Measurements from ENCODE around the gene CACNA1C.
"Not testable (repeated sequence)": the region's sequence is repeated elsewhere in the genome, so short reads cannot be mapped to it uniquely, and the experiment has no call there.

CACNA1C gene

GRCh38 chr12:2074792-2075191, 22.0 kb downstream of the CACNA1C start:
- no peak for DNase-seq (ENCODE audit: low read depth in 4 of 4, low spot score in 1 of 4)

GRCh38 chr12:2075508-2076195, 22.9 kb downstream of the CACNA1C start:
- no peak for DNase-seq (ENCODE audit: low read depth in 4 of 4, low spot score in 1 of 4)

GRCh38 chr12:2076196-2076570, 23.4 kb downstream of the CACNA1C start:
- DNase-seq (ENCODE audit: low read depth in 4 of 4, low spot score in 1 of 4): no peak

GRCh38 chr12:2076728-2077127, 23.9 kb downstream of the CACNA1C start:
- DNase-seq (ENCODE audit: low read depth in 4 of 4, low spot score in 1 of 4): no peak

GRCh38 chr12:2080604-2081003, 27.8 kb downstream of the CACNA1C start:
- DNase-seq (ENCODE audit: low read depth in 4 of 4, low spot score in 1 of 4): no peak

- no peak for DNase-seq (ENCODE audit: low read depth in 4 of 4, low spot score in 1 of 4)
Observed at GRCh38 chr12:2082321-2082720, 29.5 kb downstream of the CACNA1C start.

- no peak for DNase-seq (ENCODE audit: low read depth in 4 of 4, low spot score in 1 of 4)
Observed at GRCh38 chr12:2083008-2083407, 30.2 kb downstream of the CACNA1C start.

- no peak for DNase-seq (ENCODE audit: low read depth in 4 of 4, low spot score in 1 of 4)
Observed at GRCh38 chr12:2083561-2083960, 30.8 kb downstream of the CACNA1C start.

- no peak for DNase-seq (ENCODE audit: low read depth in 4 of 4, low spot score in 1 of 4)
Observed at GRCh38 chr12:2084553-2085296, 31.9 kb downstream of the CACNA1C start.

- no peak for DNase-seq (ENCODE audit: low read depth in 4 of 4, low spot score in 1 of 4)
Observed at GRCh38 chr12:2092354-2092753, 39.6 kb downstream of the CACNA1C start.

- no peak for DNase-seq (ENCODE audit: low read depth in 4 of 4, low spot score in 1 of 4)
Observed at GRCh38 chr12:2092890-2093289, 40.1 kb downstream of the CACNA1C start.

GRCh38 chr12:2094597-2094996, 41.8 kb downstream of the CACNA1C start:
- no peak for DNase-seq (ENCODE audit: low read depth in 4 of 4, low spot score in 1 of 4)

- DNase-seq (ENCODE audit: low read depth in 4 of 4, low spot score in 1 of 4): no peak
Observed at GRCh38 chr12:2095878-2096277, 43.1 kb downstream of the CACNA1C start.

GRCh38 chr12:2097617-2098016, 44.8 kb downstream of the CACNA1C start:
- DNase-seq (ENCODE audit: low read depth in 4 of 4, low spot score in 1 of 4): no peak

GRCh38 chr12:2098852-2099251, 46.1 kb downstream of the CACNA1C start:
- DNase-seq (ENCODE audit: low read depth in 4 of 4, low spot score in 1 of 4): no peak

- DNase-seq (ENCODE audit: low read depth in 4 of 4, low spot score in 1 of 4): no peak
Observed at GRCh38 chr12:2099595-2099994, 46.8 kb downstream of the CACNA1C start.

- DNase-seq (ENCODE audit: low read depth in 4 of 4, low spot score in 1 of 4): no peak
Observed at GRCh38 chr12:2101359-2101758, 48.6 kb downstream of the CACNA1C start.

- DNase-seq (ENCODE audit: low read depth in 4 of 4, low spot score in 1 of 4): no peak
Observed at GRCh38 chr12:2101771-2102170, 49.0 kb downstream of the CACNA1C start.

- not testable (repeated sequence) for DNase-seq (ENCODE audit: low read depth in 4 of 4, low spot score in 1 of 4)
Observed at GRCh38 chr12:2102736-2103135, 49.9 kb downstream of the CACNA1C start.

- DNase-seq (ENCODE audit: low read depth in 4 of 4, low spot score in 1 of 4): not testable (repeated sequence)
Observed at GRCh38 chr12:2105387-2105786, 52.6 kb downstream of the CACNA1C start.

- no peak for DNase-seq (ENCODE audit: low read depth in 4 of 4, low spot score in 1 of 4)
Observed at GRCh38 chr12:2108166-2108565, 55.4 kb downstream of the CACNA1C start.

GRCh38 chr12:2108975-2109671, 56.3 kb downstream of the CACNA1C start:
- DNase-seq (ENCODE audit: low read depth in 4 of 4, low spot score in 1 of 4): no peak

All from stimulated activated CD4-positive, alpha-beta T cell treated with anti-CD3 and anti-CD28 coated beads, Interleukin-1b, Interleukin-23, amount 100 ng/mL, for 24 hours (primary cell).